CD14-positive monocyte (primary cell): ENCODE data around the gene CHST11. TPM values are rescaled to one million over a fixed set of nuclear protein-coding genes. Genes with fewer than 3 reads are reported as not detected.

Experiments
- DNase-seq, 3 donors: peaks; one replicate each; pipeline ENCODE4 v3.0.0-alpha.2; 2011 to 2022
- H2AFZ ChIP-seq: 2 replicates; pipeline ENCODE4 v1.6.0; 2012; ENCODE audit warnings: mild to moderate bottlenecking, low read depth, low read length, inconsistent platforms; ENCODE audit not compliant: insufficient read depth, poor library complexity, severe bottlenecking
- H3K27ac ChIP-seq, 2 donors: 1 replicate in 1 of 2; 2 replicates in 1 of 2; pipeline ENCODE4 v1.5.1; 2012 to 2013; ENCODE audit warnings: low read length in 2 of 2, control low read depth in 1 of 2, inconsistent platforms in 1 of 2, low read depth in 1 of 2, mild to moderate bottlenecking in 1 of 2
- H3K27me3 ChIP-seq, 2 donors: one replicate each; pipeline versions ENCODE4 v1.6.0 to v1.6.1; 2011 to 2013; ENCODE audit warnings: low read length in 2 of 2; ENCODE audit not compliant: control insufficient read depth in 2 of 2, insufficient read depth in 2 of 2
- H3K36me3 ChIP-seq, 2 donors: replicated peaks in 1 of 2; 1 replicate in 1 of 2; 2 replicates in 1 of 2; pipeline versions ENCODE4 v1.5.1 to v1.6.1; 2012 to 2013; ENCODE audit warnings: low read length in 2 of 2, control low read depth in 1 of 2, inconsistent platforms in 1 of 2, mild to moderate bottlenecking in 1 of 2; ENCODE audit not compliant: insufficient read depth in 2 of 2, control insufficient read depth in 1 of 2
- H3K4me1 ChIP-seq, 2 donors: 1 replicate in 1 of 2; 2 replicates in 1 of 2; pipeline versions ENCODE4 v1.5.1 to v1.6.1; 2012 to 2013; ENCODE audit warnings: low read length in 2 of 2, control low read depth in 1 of 2, inconsistent platforms in 1 of 2, mild to moderate bottlenecking in 1 of 2, moderate library complexity in 1 of 2; ENCODE audit not compliant: insufficient read depth in 2 of 2, control insufficient read depth in 1 of 2
- H3K4me2 ChIP-seq: replicated peaks from 2 replicates; pipeline ENCODE3; 2012; ENCODE audit warnings: low read length, moderate library complexity, mild to moderate bottlenecking; ENCODE audit not compliant: poor library complexity, severe bottlenecking; ENCODE audit errors: extremely low read depth
- H3K4me3 ChIP-seq, 3 experiments: fragments of 200-600 bp in 1 of 3; sonication (generic) in 1 of 3; replicated peaks in 1 of 3; 1 replicate in 2 of 3; 2 replicates in 1 of 3; pipeline ENCODE4 v1.5.1; 2011 to 2013; ENCODE audit warnings: low read length in 3 of 3, mild to moderate bottlenecking in 3 of 3, control low read depth in 2 of 3, low read depth in 2 of 3, inconsistent platforms in 1 of 3, moderate library complexity in 1 of 3
- H3K79me2 ChIP-seq: 2 replicates; pipeline ENCODE4 v1.6.0; 2012; ENCODE audit warnings: mild to moderate bottlenecking, control low read depth, inconsistent platforms, low read length, moderate library complexity; ENCODE audit not compliant: insufficient read depth
- H3K9ac ChIP-seq: 2 replicates; pipeline ENCODE4 v1.6.0; 2017; ENCODE audit warnings: low read length, mild to moderate bottlenecking; ENCODE audit not compliant: insufficient read depth, poor library complexity, severe bottlenecking
- H3K9me3 ChIP-seq, 2 donors: replicated peaks in 1 of 2; 1 replicate in 1 of 2; 2 replicates in 1 of 2; pipeline versions ENCODE4 v1.5.1 to v1.6.1; 2012 to 2013; ENCODE audit warnings: low read length in 2 of 2, control low read depth in 1 of 2; ENCODE audit not compliant: control insufficient read depth in 1 of 2, insufficient read depth in 1 of 2
- H4K20me1 ChIP-seq: 2 replicates; pipeline ENCODE4 v1.6.0; 2012; ENCODE audit warnings: mild to moderate bottlenecking, low read length, control low read depth, moderate library complexity; ENCODE audit not compliant: insufficient read depth
- H3K27ac Mint-ChIP-seq, 7 donors: one replicate each; pipeline ENCODE4 v1.8.0; 2020; ENCODE audit warnings: mild to moderate bottlenecking in 7 of 7, mixed read lengths in 7 of 7, moderate library complexity in 6 of 7, inconsistent platforms in 2 of 7
- H3K27me3 Mint-ChIP-seq, 3 donors: one replicate each; pipeline ENCODE4 v1.8.0; 2021 to 2022; ENCODE audit warnings: low read depth in 3 of 3, mild to moderate bottlenecking in 3 of 3, mixed read lengths in 3 of 3, moderate library complexity in 3 of 3, inconsistent platforms in 1 of 3
- H3K36me3 Mint-ChIP-seq, 2 donors: one replicate each; pipeline ENCODE4 v1.8.0; 2020; ENCODE audit warnings: mixed read lengths in 2 of 2, inconsistent platforms in 1 of 2, mild to moderate bottlenecking in 1 of 2
- H3K4me1 Mint-ChIP-seq: one replicate; pipeline ENCODE4 v1.8.0; 2020; ENCODE audit warnings: mild to moderate bottlenecking, mixed read lengths
- H3K4me3 Mint-ChIP-seq, 2 donors: one replicate each; pipeline ENCODE4 v1.8.0; 2020; ENCODE audit warnings: mild to moderate bottlenecking in 2 of 2, mixed read lengths in 2 of 2, moderate library complexity in 1 of 2
- H3K9me3 Mint-ChIP-seq, 7 donors: one replicate each; pipeline ENCODE4 v1.8.0; 2020 to 2022; ENCODE audit warnings: mixed read lengths in 7 of 7, mild to moderate bottlenecking in 6 of 7, moderate library complexity in 6 of 7, inconsistent platforms in 2 of 7
- CTCF ChIP-seq: fragments of 200-600 bp; IDR thresholded peaks from one replicate; pipeline ENCODE4 v1.8.0; 2022; ENCODE audit warnings: antibody characterized with exemption, mild to moderate bottlenecking
- WGBS: methylation state at CpG from one replicate; pipeline ENCODE4 v1.1.5; 2013; ENCODE audit warnings: missing lambda C conversion rate; ENCODE audit not compliant: insufficient coverage; 5-methylcytosine and 5-hydroxymethylcytosine counted together
- intact Hi-C, 2 donors: fragments of 100-400 bp; cut with micrococcal nuclease; formaldehyde crosslinking; loops; one replicate each; pipeline versions ENCODE4 v1.15.0 to v1.15.1; 2023
- polyA plus RNA-seq, 3 donors: library from polyadenylated mRNA; depleted of rRNA in 1 of 3; unstranded in 2 of 3; stranded (reverse) in 1 of 3; fragments of 300-500 nt in 2 of 3; fragments of >200 nt in 1 of 3; fragmentation: Illumina TruSeq in 2 of 3; gene quantifications; 1 replicate in 2 of 3; 2 replicates in 1 of 3; pipeline ENCODE4 v1.2.3, GENCODE V29; 2012 to 2021

Gene CHST11
- polyA plus RNA-seq, 3 donors, result 44.4 to 66.6 (median 48.4) TPM

GRCh38 chr12:104687823-104688573 lies 231.2 kb downstream of the CHST11 start:
- H3K4me3 Mint-ChIP-seq, result peak overlapping the region in 1 of 2 donors; percentile 31
- H3K27me3 Mint-ChIP-seq, result no peaks in the 10 kb centered on the region
- peak overlapping the region; percentile 88 to 96 (median 92) for H3K27ac Mint-ChIP-seq
- peaks cover 96% of the 10 kb centered on the region for H3K4me1 Mint-ChIP-seq
- H3K9ac ChIP-seq, result no peak overlapping the region
- no peaks in the 10 kb centered on the region for H3K36me3 ChIP-seq
- TF ChIP-seq CTCF, result no peak
- intact Hi-C loops, result loop anchor here (2.0 to 5.0 kb wide), 2 partner anchors 36 to 39 kb away; no protein-coding TSS in a partner anchor
- no peaks in the 10 kb centered on the region for H3K27me3 ChIP-seq
- peaks cover 0 to 4% (median 0%) of the 10 kb centered on the region in 7 donors for H3K9me3 Mint-ChIP-seq
- H4K20me1 ChIP-seq, result peaks cover 12% of the 10 kb centered on the region
- H3K36me3 Mint-ChIP-seq, result peaks cover 14 to 16% of the 10 kb centered on the region in 2 donors
- H3K4me1 ChIP-seq, result peaks cover 96 to 100% of the 10 kb centered on the region in 2 donors
- no peaks in the 10 kb centered on the region for H3K9me3 ChIP-seq
- H3K79me2 ChIP-seq, result peaks cover 97% of the 10 kb centered on the region
- 0% methylated on average over 5 of the region's 11 CpGs for WGBS
- H3K4me3 ChIP-seq, result peak overlapping the region in 1 of 3 experiments; percentile 10
- peak; percentile 61 to 70 (median 68) for DNase-seq
- peak overlapping the region; percentile 2 for H2AFZ ChIP-seq
- peak overlapping the region; percentile 46 to 83 for H3K27ac ChIP-seq
- peak overlapping the region; percentile 36 for H3K4me2 ChIP-seq

GRCh38 chr12:104689635-104690034 lies 232.9 kb downstream of the CHST11 start:
- Histone ChIP-seq H3K36me3 (no peaks in the 10 kb centered on the region), H4K20me1 (peaks cover 19% of the 10 kb centered on the region), H3K9ac (no peak overlapping the region), H3K9me3 (no peaks in the 10 kb centered on the region), H3K4me3 (peak overlapping the region in 1 of 3 experiments; percentile 51), H3K79me2 (peaks cover 97% of the 10 kb centered on the region), H3K27me3 (no peaks in the 10 kb centered on the region), H3K27ac (peak overlapping the region; percentile 19 to 78), H3K4me2 (peak overlapping the region; percentile 54), H2AFZ (no peak overlapping the region), H3K4me1 (peaks cover 82 to 97% of the 10 kb centered on the region in 2 donors)
- DNase-seq, result peak; percentile 49 to 69 (median 64)
- Mint-ChIP-seq H3K27me3 (no peaks in the 10 kb centered on the region), H3K9me3 (peaks cover 0 to 4% (median 0%) of the 10 kb centered on the region in 7 donors), H3K4me1 (peaks cover 94% of the 10 kb centered on the region), H3K4me3 (peak overlapping the region; percentile 18 to 79), H3K27ac (peak overlapping the region; percentile 84 to 92 (median 88)), H3K36me3 (peaks cover 17 to 24% of the 10 kb centered on the region in 2 donors)
- intact Hi-C loops, result loop anchor here (1.0 to 5.0 kb wide), 3 partner anchors 9 to 41 kb away; no protein-coding TSS in a partner anchor
- 11% methylated on average over 3 of the region's 4 CpGs for WGBS
- TF ChIP-seq CTCF, result no peak
